Prostate gland (tissue), 2 donors: ENCODE measurements around the gene TLDC2. TPM values are rescaled to one million over a fixed set of nuclear protein-coding genes. Genes with fewer than 3 reads are reported as not detected.

Experiments used
- DNase-seq: peaks from one replicate; pipeline ENCODE4 v3.0.0-alpha.2; 2019; ENCODE audit warnings: low spot score
- H3K27ac ChIP-seq, 2 donors: fragments of 200-600 bp; sonication (generic); 2 replicates each; pipeline ENCODE4 v1.5.1; 2017 to 2019
- H3K27me3 ChIP-seq: fragments of 200-600 bp; sonication (generic); replicated peaks from 2 replicates; pipeline ENCODE4 v1.5.1; 2019; ENCODE audit not compliant: insufficient read depth
- H3K36me3 ChIP-seq, 2 donors: fragments of 200-600 bp; sonication (generic); 1 replicate in 1 of 2; 2 replicates in 1 of 2; pipeline versions ENCODE4 v1.5.1 to v1.8.1; 2017 to 2019
- H3K4me1 ChIP-seq: fragments of 200-600 bp; sonication (generic); replicated peaks from 2 replicates; pipeline ENCODE4 v1.5.1; 2019
- H3K4me3 ChIP-seq, 2 donors: fragments of 200-600 bp; sonication (generic); 2 replicates each; pipeline ENCODE4 v1.5.1; 2017 to 2019
- H3K9me3 ChIP-seq: fragments of 200-600 bp; sonication (generic); 2 replicates; pipeline ENCODE4 v1.5.1; 2017
- CTCF ChIP-seq, 4 experiments: fragments of 200-600 bp in 2 of 4; fragments of 450-650 bp in 2 of 4; sonication (generic) in 2 of 4; IDR thresholded peaks; 1 replicate in 3 of 4; 2 replicates in 1 of 4; pipeline ENCODE4 v1.5.1; 2016 to 2019; ENCODE audit warnings: antibody characterized with exemption in 4 of 4, mild to moderate bottlenecking in 2 of 4, moderate library complexity in 2 of 4
- POLR2A ChIP-seq: fragments of 450-650 bp; IDR thresholded peaks from one replicate; pipeline ENCODE4 v1.6.1; 2016; ENCODE audit warnings: antibody characterized with exemption, mild to moderate bottlenecking
- POLR2AphosphoS5 ChIP-seq: sonication (generic); formaldehyde crosslinking; IDR thresholded peaks from one replicate; pipeline ENCODE4 v1.6.1; 2017; ENCODE audit warnings: antibody characterized with exemption
- WGBS: methylation state at CpG from one replicate; pipeline ENCODE4 v1.1.5; 2018; 5-methylcytosine and 5-hydroxymethylcytosine counted together
- intact Hi-C: fragments of 100-400 bp; cut with DNase I; formaldehyde crosslinking; loops from one replicate; pipeline ENCODE4 v1.14.2; 2022
- total RNA-seq, 2 donors: library from RNA; depleted of rRNA; stranded (reverse); fragments of >200 nt; gene quantifications; one replicate each; pipeline ENCODE4 v1.1.0, GENCODE V29; 2016

The TLDC2 gene
- total RNA-seq, 2 donors from 2014 or later, result 0.14 to 1.3 TPM

- H3K4me3 ChIP-seq, result no peak overlapping the region
- 63% methylated on average over 4 of the region's 4 CpGs for WGBS
- no peaks in the 10 kb centered on the region for H3K36me3 ChIP-seq
- H3K4me1 ChIP-seq, result no peaks in the 10 kb centered on the region
- no peak overlapping the region for H3K27ac ChIP-seq
- no peak for TF ChIP-seq POLR2A
- TF ChIP-seq CTCF (IDR thresholded peaks at IDR 0.05), result no peak
- no peak for TF ChIP-seq POLR2AphosphoS5
- no peaks in the 10 kb centered on the region for H3K9me3 ChIP-seq
- DNase-seq, result no peak
- no peaks in the 10 kb centered on the region for H3K27me3 ChIP-seq
- intact Hi-C loops, result no loop called here
These were observed 32.7 kb downstream of the TLDC2 start for GRCh38 chr20:36908603-36909002.

- Histone ChIP-seq H3K36me3 (no peaks in the 10 kb centered on the region), H3K4me3 (no peak overlapping the region), H3K27me3 (no peaks in the 10 kb centered on the region), H3K4me1 (no peaks in the 10 kb centered on the region), H3K27ac (no peak overlapping the region), H3K9me3 (no peaks in the 10 kb centered on the region)
- 95% methylated on average over 2 of the region's 2 CpGs for WGBS
- DNase-seq, result no peak
- intact Hi-C loops, result no loop called here
- TF ChIP-seq POLR2AphosphoS5 (no peak), CTCF (IDR thresholded peaks at IDR 0.05) (no peak), POLR2A (no peak)
These were observed 40.3 kb downstream of the TLDC2 start for GRCh38 chr20:36916199-36916598.

GRCh38 chr20:36917240-36917639 is 41.3 kb downstream of the TLDC2 start:
- H3K27ac ChIP-seq, result no peak overlapping the region
- TF ChIP-seq POLR2AphosphoS5, result no peak
- no peak for TF ChIP-seq POLR2A
- TF ChIP-seq CTCF (IDR thresholded peaks at IDR 0.05), result no peak
- H3K4me3 ChIP-seq, result no peak overlapping the region
- WGBS, result 98% methylated on average over 6 of the region's 6 CpGs
- no peak for DNase-seq
- H3K27me3 ChIP-seq, result no peaks in the 10 kb centered on the region
- intact Hi-C loops, result no loop called here
- H3K4me1 ChIP-seq, result no peaks in the 10 kb centered on the region
- H3K36me3 ChIP-seq, result no peaks in the 10 kb centered on the region
- no peaks in the 10 kb centered on the region for H3K9me3 ChIP-seq

GRCh38 chr20:36917943-36918342 is 42.0 kb downstream of the TLDC2 start:
- no peak for DNase-seq
- no peaks in the 10 kb centered on the region for H3K27me3 ChIP-seq
- H3K9me3 ChIP-seq, result no peaks in the 10 kb centered on the region
- H3K4me1 ChIP-seq, result no peaks in the 10 kb centered on the region
- H3K4me3 ChIP-seq, result no peak overlapping the region
- intact Hi-C loops, result no loop called here
- H3K27ac ChIP-seq, result no peak overlapping the region
- TF ChIP-seq CTCF (IDR thresholded peaks at IDR 0.05) (no peak), POLR2A (no peak), POLR2AphosphoS5 (no peak)
- no peaks in the 10 kb centered on the region for H3K36me3 ChIP-seq

GRCh38 chr20:36919715-36920333 is 43.9 kb downstream of the TLDC2 start:
- Histone ChIP-seq H3K9me3 (no peaks in the 10 kb centered on the region), H3K4me1 (no peaks in the 10 kb centered on the region), H3K4me3 (no peak overlapping the region), H3K27me3 (no peaks in the 10 kb centered on the region), H3K27ac (no peak overlapping the region), H3K36me3 (no peaks in the 10 kb centered on the region)
- DNase-seq, result peak; percentile 20
- 9% methylated on average over 2 of the region's 2 CpGs for WGBS
- intact Hi-C loops, result no loop called here
- peak; percentile 28 for TF ChIP-seq POLR2AphosphoS5
- TF ChIP-seq POLR2A, result no peak
- TF ChIP-seq CTCF (IDR thresholded peaks at IDR 0.05), result peak; percentile 48 to 85 (median 80)
